Epithelial cell of esophagus (primary cell): ENCODE results near the gene WDR75.
A peak's percentile ranks its signal among the peaks of the same experiment; 100 is the strongest.

Experiments used
- DNase-seq: peaks from one replicate; pipeline ENCODE4 v3.0.0; 2010; ENCODE audit warnings: low read depth
- H3K4me3 ChIP-seq: 2 replicates; pipeline ENCODE4 v1.5.1; 2011; ENCODE audit warnings: mild to moderate bottlenecking, low read length, control low read depth
- CTCF ChIP-seq: IDR thresholded peaks from 2 replicates; pipeline ENCODE4 v1.5.1; 2011; ENCODE audit warnings: low read depth, mild to moderate bottlenecking, low read length, control low read depth, inconsistent platforms; ENCODE audit not compliant: insufficient read depth; ENCODE audit errors: missing control alignments

The WDR75 gene

GRCh38 chr2:189408294-189408693 is 33.0 kb upstream of the WDR75 start:
- no peak overlapping the region for H3K4me3 ChIP-seq
- no peak for DNase-seq
- TF ChIP-seq CTCF = no peak

DNA sequence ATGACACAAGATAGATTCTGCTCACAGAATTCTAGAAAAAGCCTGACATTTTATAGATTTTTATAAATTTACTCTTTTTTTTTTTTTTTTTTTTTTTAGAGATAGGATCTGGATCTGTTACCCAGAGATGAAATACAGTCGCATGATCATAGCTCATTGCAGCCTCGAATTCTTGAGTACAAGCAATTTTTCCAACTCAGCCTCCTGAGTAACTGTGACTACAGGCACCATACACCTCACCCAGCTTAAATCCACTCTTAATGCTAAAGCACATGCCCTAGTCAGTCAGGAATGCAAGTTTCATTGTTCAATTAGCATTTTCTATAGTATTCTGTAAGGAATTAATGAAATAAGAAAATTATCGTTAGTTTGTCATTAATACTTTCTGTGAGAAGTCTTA is 32.1 kb upstream of the WDR75 start:
- no peak for DNase-seq
- H3K4me3 ChIP-seq = no peak overlapping the region
- TF ChIP-seq CTCF = no peak

- no peak overlapping the region for H3K4me3 ChIP-seq
- no peak for DNase-seq
- TF ChIP-seq CTCF = no peak
Observed at GRCh38 chr2:189409647-189410046, 31.6 kb upstream of the WDR75 start.

DNA sequence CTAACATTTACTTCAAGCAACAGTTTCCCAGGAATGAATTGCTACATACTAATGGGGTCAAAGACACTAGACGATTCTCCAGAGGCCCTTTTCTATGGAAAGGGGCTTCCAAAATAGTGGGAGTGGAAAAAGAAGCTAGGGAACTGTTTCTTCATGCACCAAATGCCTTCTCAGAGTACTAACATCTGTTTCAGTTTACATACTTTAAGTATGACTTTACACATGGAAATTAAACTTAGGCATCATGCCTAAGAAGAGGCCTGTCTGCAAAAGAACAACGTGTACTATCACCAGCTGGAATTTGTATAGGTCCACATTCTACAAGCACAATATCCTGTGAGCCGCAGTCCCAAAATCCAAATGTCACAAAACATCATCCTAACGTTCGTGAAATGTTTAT is 29.4 kb upstream of the WDR75 start:
- TF ChIP-seq CTCF = no peak
- peak; percentile 55 for DNase-seq
- no peak overlapping the region for H3K4me3 ChIP-seq

DNA sequence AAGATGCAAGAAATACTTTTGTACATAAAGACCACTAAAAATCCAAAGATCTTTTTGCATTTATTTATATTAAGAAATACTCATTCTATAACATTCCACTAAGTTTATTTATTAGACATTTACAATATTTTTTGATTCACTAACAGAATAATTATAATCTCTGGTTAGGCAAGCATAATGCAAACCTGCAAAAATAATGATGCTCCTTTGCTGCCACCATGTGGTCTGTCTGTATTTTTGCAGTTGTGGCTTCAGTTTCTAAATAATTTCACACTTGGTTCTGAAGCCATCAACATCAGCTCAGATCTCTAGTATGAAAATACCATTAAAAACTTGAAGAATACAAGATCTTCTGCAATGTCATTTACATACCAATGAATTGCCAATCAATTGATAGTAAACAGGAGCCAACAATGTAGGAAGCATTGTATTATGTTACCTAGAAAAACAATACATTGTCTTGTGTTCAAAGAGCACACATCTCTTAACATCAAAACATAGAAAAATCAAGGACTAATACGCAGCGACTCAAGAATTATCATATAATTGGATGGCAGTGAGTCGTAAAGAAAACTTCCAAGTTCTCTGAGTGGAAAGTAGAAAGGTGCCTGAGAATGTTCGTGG is 28.8 kb upstream of the WDR75 start:
- H3K4me3 ChIP-seq = no peak overlapping the region
- TF ChIP-seq CTCF = peak; percentile 71
- DNase-seq = peak; percentile 69

DNA sequence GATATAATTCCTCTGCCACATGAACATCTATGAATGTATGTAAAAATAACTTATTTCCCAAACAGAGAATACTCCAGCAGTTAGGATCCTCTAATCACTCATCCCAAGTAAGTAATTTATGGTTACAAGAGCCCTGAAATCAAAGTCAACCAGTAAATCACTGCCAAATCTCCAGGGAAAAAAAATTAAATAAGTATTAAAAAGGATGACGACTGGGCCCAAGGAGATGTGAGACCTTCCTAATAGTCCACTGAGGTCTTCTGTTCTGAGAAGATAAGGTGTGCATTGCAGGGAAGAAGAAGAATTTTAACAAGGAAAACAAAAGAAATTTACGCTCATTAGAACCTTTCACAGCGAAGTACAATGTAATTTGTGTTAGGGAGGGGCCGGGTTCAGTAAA is 28.0 kb upstream of the WDR75 start:
- no peak for TF ChIP-seq CTCF
- DNase-seq = no peak
- H3K4me3 ChIP-seq = no peak overlapping the region

DNA sequence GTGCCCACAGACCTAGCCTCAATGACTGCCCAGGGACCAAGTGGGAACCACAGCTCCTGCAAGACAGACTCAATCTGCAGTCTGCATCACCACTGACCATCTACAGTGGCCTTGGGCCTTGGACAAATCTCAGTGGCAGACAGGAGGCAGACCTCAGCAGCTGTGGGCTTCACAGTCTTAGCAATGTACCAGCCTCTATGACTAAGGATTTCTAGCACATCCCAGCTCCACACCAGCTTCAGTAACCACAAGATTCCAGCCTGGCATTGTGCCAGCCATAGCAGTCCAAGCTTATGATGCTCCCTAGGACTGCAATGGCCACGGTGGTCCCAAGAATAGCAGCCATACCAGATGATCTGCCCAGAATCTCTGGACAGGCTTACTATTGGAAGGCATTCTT is 19.6 kb upstream of the WDR75 start:
- TF ChIP-seq CTCF = no peak
- DNase-seq = peak; percentile 65
- no peak overlapping the region for H3K4me3 ChIP-seq
